Measurements from ENCODE around the gene MICU1.

DNA sequence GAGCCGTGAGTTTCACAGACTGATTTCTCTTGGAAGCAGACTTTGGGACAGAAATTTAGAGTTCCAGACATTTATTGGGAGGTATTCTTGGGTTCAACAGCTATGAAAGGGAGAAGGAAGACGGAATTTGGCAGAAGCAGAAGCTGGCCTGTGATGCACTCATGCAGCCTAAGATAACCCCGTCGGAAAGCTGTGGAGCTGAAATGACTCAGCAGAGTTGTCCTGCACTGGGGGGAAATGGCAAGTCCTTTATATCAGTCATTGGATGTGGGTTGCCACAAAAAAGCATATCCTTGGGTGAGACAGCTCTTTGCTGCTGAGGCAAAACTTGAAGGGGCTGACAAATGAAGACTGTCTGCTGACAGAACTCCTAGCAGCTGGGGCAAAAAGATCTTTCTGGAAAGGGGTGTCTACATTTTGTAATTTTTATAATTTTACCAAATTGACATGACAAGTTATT, 11.5 kb upstream of the MICU1 start:
- TF ChIP-seq CTCF (IDR thresholded peaks at IDR 0.05) (no peak), POLR2A (IDR thresholded peaks at IDR 0.05) (no peak)
